ENCODE data around the gene GSTM3. TPM values are rescaled to one million over a fixed set of nuclear protein-coding genes. Genes with fewer than 3 reads are reported as not detected.

GSTM3 gene
- total and polyA plus RNA-seq, 2 of the 13 experiments (the other 11 are each of a cell fraction or from before 2014, with no cell fraction given): 127 to 142 TPM

DNA sequence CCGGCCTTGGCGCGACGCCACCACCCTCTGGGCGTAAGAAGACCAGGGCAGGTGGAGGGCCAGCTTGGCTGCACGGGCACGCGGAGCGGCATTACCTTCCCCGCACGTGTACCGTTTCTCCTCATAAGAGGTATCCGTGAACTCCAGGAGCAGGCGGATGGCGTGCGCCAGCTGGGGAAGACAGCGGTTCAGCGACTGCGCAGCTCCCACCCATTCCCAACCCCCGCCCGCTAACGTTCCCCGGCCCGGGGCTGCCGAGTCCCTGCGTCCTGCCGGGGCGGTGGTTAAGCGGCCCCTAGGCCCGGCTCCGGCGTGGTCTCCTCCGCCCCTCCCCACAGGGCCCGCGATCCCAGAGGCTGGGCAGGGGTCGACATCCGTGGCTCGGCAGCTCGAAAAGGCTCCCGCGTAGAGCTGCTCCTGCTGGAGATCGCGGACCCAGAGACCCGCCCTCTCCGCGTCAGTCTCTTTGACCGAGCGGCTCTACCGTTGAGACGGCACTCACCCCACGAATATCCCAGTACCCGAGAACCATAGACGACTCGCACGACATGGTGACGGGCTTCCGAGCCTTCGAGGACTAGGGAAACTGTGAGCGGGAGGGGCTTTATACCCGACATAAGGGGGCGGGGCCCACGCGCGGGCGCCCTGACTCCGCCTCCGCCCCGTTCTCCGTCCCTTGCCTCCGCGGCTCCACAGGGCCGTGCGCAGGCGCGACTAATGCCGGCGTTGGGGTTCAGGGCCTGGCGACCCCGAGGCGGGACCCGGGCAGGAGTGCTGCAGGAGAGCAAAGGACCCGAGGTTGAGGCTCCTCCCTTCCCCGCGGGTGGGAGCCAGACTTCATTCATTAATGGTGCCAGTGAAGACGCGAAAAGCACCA, 862 bp downstream of the GSTM3 start (continued):
- TF ChIP-seq, protein P1, sequence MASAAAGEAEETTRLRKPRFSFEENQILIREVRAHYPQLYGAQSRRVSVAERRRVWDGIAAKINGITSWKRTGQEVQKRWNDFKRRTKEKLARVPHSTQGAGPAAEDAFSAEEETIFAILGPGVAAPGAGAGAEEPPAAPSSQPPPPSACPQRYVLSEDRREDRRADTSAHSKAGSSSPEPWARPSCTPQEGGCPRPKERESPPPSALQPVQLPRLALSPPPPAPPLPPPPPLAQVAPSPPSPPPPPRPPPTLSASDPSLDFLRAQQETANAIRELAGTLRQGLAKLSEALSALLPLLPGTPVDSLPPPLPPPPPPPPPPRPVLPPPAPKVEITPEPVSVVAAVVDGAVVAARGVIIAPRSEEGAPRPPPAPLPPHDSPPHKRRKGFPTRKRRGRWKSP (CRISPR knock-in tag; IDR thresholded peaks at IDR 0.05): peak; percentile 84
- TF ChIP-seq NR2F1 (CRISPR knock-in tag; IDR thresholded peaks at IDR 0.05) (no peak), SATB2 (CRISPR knock-in tag; IDR thresholded peaks at IDR 0.05) (no peak), XRCC5 (optimal IDR thresholded peaks at IDR 0.05; ENCODE audit: low read length) (peak; percentile 61), ZNF781 (CRISPR knock-in tag; IDR thresholded peaks at IDR 0.05; ENCODE audit: borderline replicate concordance, not compliant biosample characterization) (peak; percentile 23), ZBTB7A (CRISPR knock-in tag; IDR thresholded peaks at IDR 0.05) (0 out of 2 replicates have a peak, but pooled peaks have one; percentile 36), BHLHE40 (IDR thresholded peaks at IDR 0.05; ENCODE audit: low read length) (no peak), ZBTB7B (CRISPR knock-in tag; IDR thresholded peaks at IDR 0.05) (no peak), ZMAT3 (CRISPR knock-in tag; conservative IDR thresholded peaks at IDR 0.05) (peak; percentile 1; the same call in 1 of the 2 replicates), U2AF2 (IDR thresholded peaks at IDR 0.05; ENCODE audit: low read depth, low read length) (no peak)
- TF ChIP-seq, protein P2, sequence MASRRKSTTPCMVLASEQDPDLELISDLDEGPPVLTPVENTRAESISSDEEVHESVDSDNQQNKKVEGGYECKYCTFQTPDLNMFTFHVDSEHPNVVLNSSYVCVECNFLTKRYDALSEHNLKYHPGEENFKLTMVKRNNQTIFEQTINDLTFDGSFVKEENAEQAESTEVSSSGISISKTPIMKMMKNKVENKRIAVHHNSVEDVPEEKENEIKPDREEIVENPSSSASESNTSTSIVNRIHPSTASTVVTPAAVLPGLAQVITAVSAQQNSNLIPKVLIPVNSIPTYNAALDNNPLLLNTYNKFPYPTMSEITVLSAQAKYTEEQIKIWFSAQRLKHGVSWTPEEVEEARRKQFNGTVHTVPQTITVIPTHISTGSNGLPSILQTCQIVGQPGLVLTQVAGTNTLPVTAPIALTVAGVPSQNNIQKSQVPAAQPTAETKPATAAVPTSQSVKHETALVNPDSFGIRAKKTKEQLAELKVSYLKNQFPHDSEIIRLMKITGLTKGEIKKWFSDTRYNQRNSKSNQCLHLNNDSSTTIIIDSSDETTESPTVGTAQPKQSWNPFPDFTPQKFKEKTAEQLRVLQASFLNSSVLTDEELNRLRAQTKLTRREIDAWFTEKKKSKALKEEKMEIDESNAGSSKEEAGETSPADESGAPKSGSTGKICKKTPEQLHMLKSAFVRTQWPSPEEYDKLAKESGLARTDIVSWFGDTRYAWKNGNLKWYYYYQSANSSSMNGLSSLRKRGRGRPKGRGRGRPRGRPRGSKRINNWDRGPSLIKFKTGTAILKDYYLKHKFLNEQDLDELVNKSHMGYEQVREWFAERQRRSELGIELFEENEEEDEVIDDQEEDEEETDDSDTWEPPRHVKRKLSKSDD (CRISPR knock-in tag; IDR thresholded peaks at IDR 0.05; ENCODE audit: low read depth): 0 out of 2 replicates have a peak, but pooled peaks have one; percentile 13
- TF ChIP-seq, protein P3, sequence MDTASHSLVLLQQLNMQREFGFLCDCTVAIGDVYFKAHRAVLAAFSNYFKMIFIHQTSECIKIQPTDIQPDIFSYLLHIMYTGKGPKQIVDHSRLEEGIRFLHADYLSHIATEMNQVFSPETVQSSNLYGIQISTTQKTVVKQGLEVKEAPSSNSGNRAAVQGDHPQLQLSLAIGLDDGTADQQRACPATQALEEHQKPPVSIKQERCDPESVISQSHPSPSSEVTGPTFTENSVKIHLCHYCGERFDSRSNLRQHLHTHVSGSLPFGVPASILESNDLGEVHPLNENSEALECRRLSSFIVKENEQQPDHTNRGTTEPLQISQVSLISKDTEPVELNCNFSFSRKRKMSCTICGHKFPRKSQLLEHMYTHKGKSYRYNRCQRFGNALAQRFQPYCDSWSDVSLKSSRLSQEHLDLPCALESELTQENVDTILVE (CRISPR knock-in tag; IDR thresholded peaks at IDR 0.05): 0 out of 2 replicates have a peak, but pooled peaks have one; percentile 16
- TF ChIP-seq, protein P4, sequence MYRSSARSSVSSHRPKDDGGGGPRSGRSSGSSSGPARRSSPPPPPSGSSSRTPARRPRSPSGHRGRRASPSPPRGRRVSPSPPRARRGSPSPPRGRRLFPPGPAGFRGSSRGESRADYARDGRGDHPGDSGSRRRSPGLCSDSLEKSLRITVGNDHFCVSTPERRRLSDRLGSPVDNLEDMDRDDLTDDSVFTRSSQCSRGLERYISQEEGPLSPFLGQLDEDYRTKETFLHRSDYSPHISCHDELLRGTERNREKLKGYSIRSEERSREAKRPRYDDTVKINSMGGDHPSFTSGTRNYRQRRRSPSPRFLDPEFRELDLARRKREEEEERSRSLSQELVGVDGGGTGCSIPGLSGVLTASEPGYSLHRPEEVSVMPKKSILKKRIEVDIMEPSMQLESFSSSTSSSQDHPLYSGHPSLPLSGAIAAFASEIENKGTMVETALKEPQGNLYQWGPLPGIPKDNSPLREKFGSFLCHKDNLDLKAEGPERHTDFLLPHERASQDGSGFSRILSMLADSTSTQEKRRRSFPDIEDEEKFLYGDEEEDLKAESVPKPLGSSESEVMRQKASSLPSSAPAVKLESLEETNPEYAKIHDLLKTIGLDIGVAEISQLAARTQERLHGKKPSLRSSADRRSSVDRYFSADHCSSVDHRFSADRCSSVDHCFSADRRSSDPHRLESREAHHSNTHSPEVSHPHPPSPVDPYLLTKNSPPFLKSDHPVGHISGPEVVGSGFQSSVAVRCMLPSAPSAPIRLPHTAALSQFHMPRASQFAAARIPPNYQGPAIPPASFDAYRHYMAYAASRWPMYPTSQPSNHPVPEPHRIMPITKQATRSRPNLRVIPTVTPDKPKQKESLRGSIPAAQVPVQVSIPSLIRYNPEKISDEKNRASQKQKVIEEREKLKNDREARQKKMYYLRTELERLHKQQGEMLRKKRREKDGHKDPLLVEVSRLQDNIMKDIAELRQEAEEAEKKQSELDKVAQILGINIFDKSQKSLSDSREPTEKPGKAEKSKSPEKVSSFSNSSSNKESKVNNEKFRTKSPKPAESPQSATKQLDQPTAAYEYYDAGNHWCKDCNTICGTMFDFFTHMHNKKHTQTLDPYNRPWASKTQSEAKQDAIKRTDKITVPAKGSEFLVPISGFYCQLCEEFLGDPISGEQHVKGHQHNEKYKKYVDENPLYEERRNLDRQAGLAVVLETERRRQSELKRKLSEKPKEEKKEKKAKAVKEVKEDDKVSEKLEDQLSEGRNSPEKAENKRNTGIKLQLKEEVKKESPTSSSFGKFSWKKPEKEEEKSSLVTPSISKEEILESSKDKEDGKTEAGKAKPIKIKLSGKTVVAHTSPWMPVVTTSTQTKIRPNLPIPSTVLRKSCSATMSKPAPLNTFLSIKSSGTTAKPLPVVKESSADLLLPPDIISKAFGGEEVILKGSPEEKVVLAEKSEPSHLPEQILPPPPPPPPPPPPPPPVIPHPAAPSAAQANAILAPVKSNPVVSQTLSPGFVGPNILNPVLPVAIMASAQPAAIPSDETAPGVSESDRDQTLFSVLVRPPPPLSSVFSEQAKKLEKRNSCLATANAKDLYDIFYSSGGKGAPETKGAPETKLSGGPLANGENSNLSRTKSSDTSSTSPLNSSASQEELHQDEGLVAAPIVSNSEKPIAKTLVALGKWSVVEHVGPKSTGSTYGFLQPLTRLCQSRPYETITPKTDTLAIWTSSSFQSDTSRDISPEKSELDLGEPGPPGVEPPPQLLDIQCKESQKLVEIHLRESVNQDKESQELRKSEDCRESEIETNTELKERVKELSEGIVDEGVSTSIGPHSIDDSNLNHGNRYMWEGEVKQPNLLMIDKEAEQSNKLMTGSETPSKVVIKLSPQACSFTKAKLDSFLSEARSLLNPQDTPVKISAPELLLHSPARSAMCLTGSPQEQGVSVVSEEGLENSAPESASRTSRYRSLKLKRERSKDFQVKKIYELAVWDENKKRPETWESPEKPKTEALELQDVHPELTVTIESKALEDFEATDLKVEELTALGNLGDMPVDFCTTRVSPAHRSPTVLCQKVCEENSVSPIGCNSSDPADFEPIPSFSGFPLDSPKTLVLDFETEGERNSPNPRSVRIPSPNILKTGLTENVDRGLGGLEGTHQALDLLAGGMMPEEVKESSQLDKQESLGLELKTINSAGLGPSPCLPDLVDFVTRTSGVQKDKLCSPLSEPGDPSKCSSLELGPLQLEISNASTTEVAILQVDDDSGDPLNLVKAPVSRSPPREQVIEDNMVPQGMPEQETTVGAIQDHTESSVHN (CRISPR knock-in tag; IDR thresholded peaks at IDR 0.05): no peak
- TF ChIP-seq, protein P5, sequence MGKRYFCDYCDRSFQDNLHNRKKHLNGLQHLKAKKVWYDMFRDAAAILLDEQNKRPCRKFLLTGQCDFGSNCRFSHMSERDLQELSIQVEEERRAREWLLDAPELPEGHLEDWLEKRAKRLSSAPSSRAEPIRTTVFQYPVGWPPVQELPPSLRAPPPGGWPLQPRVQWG (CRISPR knock-in tag; IDR thresholded peaks at IDR 0.05; ENCODE audit: borderline replicate concordance, low read depth): no peak

Data from HepG2 (cell line).